Natural killer cell (primary cell): Measurements from ENCODE around the gene KICS2. TPM values are rescaled to one million over a fixed set of nuclear protein-coding genes. Genes with fewer than 3 reads are reported as not detected.

ENCODE experiments used
- ATAC-seq, 3 donors: fragments of 150-1000 bp in 2 of 3; fragments of 200-7000 bp in 1 of 3; cut with Tn5 transposase; 1 replicate in 1 of 3; 2 replicates in 2 of 3; pipeline ENCODE4 v1.10.0; 2021; ENCODE audit warnings: mild to moderate bottlenecking in 2 of 3, moderate library complexity in 2 of 3
- DNase-seq, 2 donors: peaks; one replicate each; pipeline versions ENCODE4 v3.0.0 to v3.0.0-alpha.2; 2013 to 2021; ENCODE audit warnings: mixed read lengths in 1 of 2
- H3K27ac ChIP-seq: one replicate; pipeline ENCODE4 v1.5.1; 2013; ENCODE audit warnings: mild to moderate bottlenecking, low read length
- H3K27me3 ChIP-seq: one replicate; pipeline ENCODE4 v1.6.1; 2013; ENCODE audit warnings: low read length; ENCODE audit not compliant: control insufficient read depth, insufficient read depth
- H3K36me3 ChIP-seq: one replicate; pipeline ENCODE4 v1.6.1; 2013; ENCODE audit warnings: low read length; ENCODE audit not compliant: control insufficient read depth, insufficient read depth
- H3K4me1 ChIP-seq: one replicate; pipeline ENCODE4 v1.6.1; 2013; ENCODE audit warnings: low read length; ENCODE audit not compliant: control insufficient read depth, insufficient read depth
- H3K4me3 ChIP-seq: one replicate; pipeline ENCODE4 v1.5.1; 2013; ENCODE audit warnings: low read length
- H3K9me3 ChIP-seq: one replicate; pipeline ENCODE4 v1.6.1; 2013; ENCODE audit warnings: low read length; ENCODE audit not compliant: control insufficient read depth, insufficient read depth
- H3K27ac Mint-ChIP-seq, 2 donors: one replicate each; pipeline ENCODE4 v1.8.0; 2022; ENCODE audit warnings: mild to moderate bottlenecking in 2 of 2, mixed read lengths in 2 of 2, moderate library complexity in 1 of 2
- H3K27me3 Mint-ChIP-seq, 2 donors: one replicate each; pipeline ENCODE4 v1.8.0; 2022; ENCODE audit warnings: low read depth in 2 of 2, mixed read lengths in 2 of 2
- H3K36me3 Mint-ChIP-seq: one replicate; pipeline ENCODE4 v1.8.0; 2022; ENCODE audit warnings: mixed read lengths
- H3K4me1 Mint-ChIP-seq, 2 donors: one replicate each; pipeline ENCODE4 v1.8.0; 2022; ENCODE audit warnings: mixed read lengths in 2 of 2
- H3K4me3 Mint-ChIP-seq: one replicate; pipeline ENCODE4 v1.8.0; 2022; ENCODE audit warnings: mild to moderate bottlenecking, moderate library complexity, mixed read lengths
- H3K9me3 Mint-ChIP-seq, 2 donors: one replicate each; pipeline ENCODE4 v1.8.0; 2022; ENCODE audit warnings: mixed read lengths in 2 of 2
- WGBS: methylation state at CpG from one replicate; pipeline ENCODE4 v1.1.7; 2013; ENCODE audit warnings: missing lambda C conversion rate; ENCODE audit not compliant: insufficient coverage; 5-methylcytosine and 5-hydroxymethylcytosine counted together
- intact Hi-C: fragments of 100-400 bp; cut with micrococcal nuclease; formaldehyde crosslinking; loops from one replicate; pipeline ENCODE4 v1.14.2; 2022
- total RNA-seq, 4 donors: library from RNA; stranded (reverse); fragments of 120-200 nt in 1 of 4; gene quantifications; one replicate each; pipeline versions ENCODE4 v1.2.3 to v1.2.4, GENCODE V29; 2013 to 2022
- TF ChIP-seq, protein P1 (sequence below): fragments of 200-600 bp; IDR thresholded peaks from one replicate; pipeline ENCODE4 v1.8.0; 2022; ENCODE audit warnings: antibody characterized with exemption

Gene KICS2
- total RNA-seq, 3 donors from 2014 or later (not counting 1 experiment from before 2014, with no cell fraction given): 14.7 to 19.5 (median 15.6) TPM

GRCh38 chr12:64236549-64236948 is 14.5 kb upstream of the KICS2 start:
- Mint-ChIP-seq H3K27me3 (peaks cover 6 to 16% of the 10 kb centered on the region in 2 donors), H3K36me3 (no peaks in the 10 kb centered on the region), H3K9me3 (no peaks in the 10 kb centered on the region), H3K4me3 (no peak overlapping the region), H3K27ac (no peak overlapping the region), H3K4me1 (no peaks in the 10 kb centered on the region)
- H3K4me1 ChIP-seq: no peaks in the 10 kb centered on the region
- ATAC-seq (no peak), DNase-seq (no peak)
- no peaks in the 10 kb centered on the region for H3K27me3 ChIP-seq
- H3K9me3 ChIP-seq: no peaks in the 10 kb centered on the region
- no peak overlapping the region for H3K4me3 ChIP-seq
- intact Hi-C loops: no loop called here
- no peaks in the 10 kb centered on the region for H3K36me3 ChIP-seq
- TF ChIP-seq, protein P1, sequence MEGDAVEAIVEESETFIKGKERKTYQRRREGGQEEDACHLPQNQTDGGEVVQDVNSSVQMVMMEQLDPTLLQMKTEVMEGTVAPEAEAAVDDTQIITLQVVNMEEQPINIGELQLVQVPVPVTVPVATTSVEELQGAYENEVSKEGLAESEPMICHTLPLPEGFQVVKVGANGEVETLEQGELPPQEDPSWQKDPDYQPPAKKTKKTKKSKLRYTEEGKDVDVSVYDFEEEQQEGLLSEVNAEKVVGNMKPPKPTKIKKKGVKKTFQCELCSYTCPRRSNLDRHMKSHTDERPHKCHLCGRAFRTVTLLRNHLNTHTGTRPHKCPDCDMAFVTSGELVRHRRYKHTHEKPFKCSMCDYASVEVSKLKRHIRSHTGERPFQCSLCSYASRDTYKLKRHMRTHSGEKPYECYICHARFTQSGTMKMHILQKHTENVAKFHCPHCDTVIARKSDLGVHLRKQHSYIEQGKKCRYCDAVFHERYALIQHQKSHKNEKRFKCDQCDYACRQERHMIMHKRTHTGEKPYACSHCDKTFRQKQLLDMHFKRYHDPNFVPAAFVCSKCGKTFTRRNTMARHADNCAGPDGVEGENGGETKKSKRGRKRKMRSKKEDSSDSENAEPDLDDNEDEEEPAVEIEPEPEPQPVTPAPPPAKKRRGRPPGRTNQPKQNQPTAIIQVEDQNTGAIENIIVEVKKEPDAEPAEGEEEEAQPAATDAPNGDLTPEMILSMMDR: no peak
- H3K27ac ChIP-seq: no peak overlapping the region

DNA sequence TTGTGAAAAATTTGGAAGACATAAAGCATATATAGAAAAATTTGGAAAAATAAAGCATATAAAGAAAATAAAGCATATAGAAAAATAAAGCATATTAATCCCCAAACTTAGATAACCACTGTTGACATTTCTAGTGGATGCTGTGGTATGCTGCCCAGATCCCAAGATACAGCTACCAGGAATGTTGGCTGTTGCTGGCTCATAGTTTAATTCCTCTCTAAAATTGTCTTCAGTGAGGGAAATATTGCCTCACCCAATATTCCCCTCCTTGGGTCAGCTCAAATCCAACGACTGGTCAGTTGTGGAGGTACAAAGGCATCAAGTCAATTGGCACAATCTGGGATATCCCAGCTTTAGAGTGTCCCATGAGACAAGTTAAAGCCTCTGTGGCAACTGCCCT is 10.1 kb upstream of the KICS2 start:
- Mint-ChIP-seq H3K4me3 (no peak overlapping the region), H3K9me3 (no peaks in the 10 kb centered on the region), H3K36me3 (peaks cover 8% of the 10 kb centered on the region), H3K27me3 (peaks cover 13 to 45% of the 10 kb centered on the region in 2 donors), H3K27ac (no peak overlapping the region), H3K4me1 (no peaks in the 10 kb centered on the region)
- Histone ChIP-seq H3K4me1 (no peaks in the 10 kb centered on the region), H3K36me3 (no peaks in the 10 kb centered on the region), H3K27ac (no peak overlapping the region), H3K4me3 (no peak overlapping the region), H3K9me3 (no peaks in the 10 kb centered on the region), H3K27me3 (no peaks in the 10 kb centered on the region)
- WGBS: 88% methylated on average over 1 of the region's 1 CpG
- ATAC-seq: no peak
- intact Hi-C loops: no loop called here
- no peak for DNase-seq
- TF ChIP-seq, protein P1: no peak

GRCh38 chr12:64229796-64230195 is 7.7 kb upstream of the KICS2 start:
- TF ChIP-seq, protein P1: no peak
- H3K9me3 ChIP-seq: no peaks in the 10 kb centered on the region
- H3K4me1 ChIP-seq: no peaks in the 10 kb centered on the region
- intact Hi-C loops: loop anchor here (10.0 kb wide), 1 partner anchor 455 kb away; the partner anchor contains the start of gene RXYLT1
- no peak for DNase-seq
- Mint-ChIP-seq H3K9me3 (no peaks in the 10 kb centered on the region), H3K36me3 (peaks cover 8% of the 10 kb centered on the region), H3K27ac (no peak overlapping the region), H3K4me1 (no peaks in the 10 kb centered on the region), H3K27me3 (peaks cover 26 to 44% of the 10 kb centered on the region in 2 donors), H3K4me3 (no peak overlapping the region)
- no peak overlapping the region for H3K4me3 ChIP-seq
- no peaks in the 10 kb centered on the region for H3K27me3 ChIP-seq
- no peak for ATAC-seq
- H3K27ac ChIP-seq: no peak overlapping the region
- no peaks in the 10 kb centered on the region for H3K36me3 ChIP-seq
- 97% methylated on average over 5 of the region's 5 CpGs for WGBS

DNA sequence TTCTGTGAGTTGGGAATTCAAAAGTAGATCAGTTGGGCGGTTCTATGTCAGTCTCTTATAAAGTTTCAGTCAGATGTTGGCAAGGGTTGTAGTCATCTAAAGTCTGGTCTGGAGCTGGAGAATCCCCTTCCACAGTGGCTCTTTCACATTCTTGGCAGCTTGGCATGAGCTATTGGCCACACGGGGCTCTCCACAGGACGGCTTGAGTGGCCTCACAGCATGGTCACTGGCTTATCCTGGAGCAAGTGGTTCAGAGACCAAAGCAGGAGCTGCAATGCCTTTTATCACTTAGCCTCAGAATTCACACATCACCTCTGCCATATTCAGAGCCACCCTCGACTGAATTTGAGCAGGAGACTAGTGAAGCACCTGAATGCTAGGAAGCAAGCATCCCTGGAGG is 7.1 kb upstream of the KICS2 start:
- H3K36me3 ChIP-seq: no peaks in the 10 kb centered on the region
- TF ChIP-seq, protein P1: no peak
- DNase-seq (no peak), ATAC-seq (no peak)
- no peak overlapping the region for H3K27ac ChIP-seq
- H3K27me3 Mint-ChIP-seq: peaks cover 26 to 44% of the 10 kb centered on the region in 2 donors
- peaks cover 8% of the 10 kb centered on the region for H3K36me3 Mint-ChIP-seq
- no peak overlapping the region for H3K27ac Mint-ChIP-seq
- no peaks in the 10 kb centered on the region for H3K9me3 ChIP-seq
- intact Hi-C loops: loop anchor here (10.0 kb wide), 1 partner anchor 454 kb away; the partner anchor contains the start of gene RXYLT1
- no peaks in the 10 kb centered on the region for H3K27me3 ChIP-seq
- H3K4me1 ChIP-seq: no peaks in the 10 kb centered on the region
- WGBS: 82% methylated on average over 4 of the region's 4 CpGs
- H3K4me1 Mint-ChIP-seq: no peaks in the 10 kb centered on the region
- no peaks in the 10 kb centered on the region for H3K9me3 Mint-ChIP-seq
- H3K4me3 ChIP-seq: no peak overlapping the region
- H3K4me3 Mint-ChIP-seq: no peak overlapping the region
